Immature natural killer cell (primary cell): ENCODE data around the gene PCGF2. TPM values are rescaled to one million over a fixed set of nuclear protein-coding genes. Genes with fewer than 3 reads are reported as not detected.
A peak's percentile ranks its signal among the peaks of the same experiment; 100 is the strongest.

Experiments used
- DNase-seq, 3 donors: peaks; one replicate each; pipeline ENCODE4 v3.0.0; 2022; ENCODE audit warnings: mixed read lengths in 1 of 3
- H3K27ac Mint-ChIP-seq, 6 donors: one replicate each; pipeline ENCODE4 v1.8.0; 2020; ENCODE audit warnings: mixed read lengths in 6 of 6, mild to moderate bottlenecking in 5 of 6, inconsistent platforms in 4 of 6, moderate library complexity in 3 of 6
- H3K27me3 Mint-ChIP-seq, 3 donors: one replicate each; pipeline ENCODE4 v1.8.0; 2020 to 2021; ENCODE audit warnings: low read depth in 3 of 3, mild to moderate bottlenecking in 3 of 3, mixed read lengths in 3 of 3, moderate library complexity in 3 of 3, inconsistent platforms in 1 of 3
- H3K36me3 Mint-ChIP-seq, 3 donors: one replicate each; pipeline ENCODE4 v1.8.0; 2020; ENCODE audit warnings: mixed read lengths in 3 of 3, inconsistent platforms in 2 of 3, mild to moderate bottlenecking in 2 of 3
- H3K4me1 Mint-ChIP-seq, 2 donors: one replicate each; pipeline ENCODE4 v1.8.0; 2020; ENCODE audit warnings: inconsistent platforms in 2 of 2, mild to moderate bottlenecking in 2 of 2, mixed read lengths in 2 of 2, moderate library complexity in 1 of 2
- H3K4me3 Mint-ChIP-seq, 5 donors: one replicate each; pipeline ENCODE4 v1.8.0; 2020; ENCODE audit warnings: mild to moderate bottlenecking in 5 of 5, mixed read lengths in 5 of 5, inconsistent platforms in 3 of 5, moderate library complexity in 3 of 5
- H3K9me3 Mint-ChIP-seq, 6 donors: one replicate each; pipeline ENCODE4 v1.8.0; 2020; ENCODE audit warnings: mild to moderate bottlenecking in 6 of 6, mixed read lengths in 6 of 6, inconsistent platforms in 4 of 6, moderate library complexity in 3 of 6
- polyA plus RNA-seq, 3 donors: library from polyadenylated mRNA; unstranded; fragments of 300-500 nt; fragmentation: Illumina TruSeq; gene quantifications; one replicate each; pipeline ENCODE4 v1.2.3, GENCODE V29; 2021

Gene PCGF2
- polyA plus RNA-seq, 3 donors from 2014 or later = not detected

DNA sequence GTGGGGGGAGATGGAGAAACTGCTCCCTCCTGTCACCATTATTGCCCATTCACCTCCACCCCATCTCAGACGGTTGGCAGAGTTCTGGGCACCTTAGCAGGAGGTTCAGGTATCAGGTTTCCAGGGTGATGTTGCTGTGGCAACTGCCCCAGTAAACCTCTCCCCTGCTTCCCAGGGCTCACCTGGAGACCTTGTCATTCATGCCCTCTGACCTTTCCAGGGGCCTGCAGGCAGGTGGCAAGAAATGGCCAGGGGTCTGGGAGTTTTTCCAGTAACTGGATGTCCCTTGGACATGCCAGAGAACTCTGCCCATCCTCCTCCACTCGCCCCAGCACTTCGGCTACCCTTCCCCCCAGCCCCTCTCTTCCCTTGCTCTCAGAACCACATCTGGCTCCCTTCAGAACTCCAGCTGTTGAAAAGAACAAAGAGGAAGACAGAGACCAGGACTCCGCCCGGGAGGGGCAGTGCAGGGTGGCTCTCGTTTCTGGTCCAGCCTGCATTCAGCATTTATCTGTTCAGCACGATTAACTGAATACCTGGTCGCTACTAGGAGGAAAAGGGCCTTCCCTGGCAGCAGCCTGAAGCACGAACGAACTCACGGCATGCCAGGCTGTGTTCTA lies 34.6 kb downstream of the PCGF2 start:
- H3K9me3 Mint-ChIP-seq = no peaks in the 10 kb centered on the region
- H3K4me3 Mint-ChIP-seq = no peak overlapping the region
- DNase-seq = no peak
- H3K27me3 Mint-ChIP-seq = peaks cover 0 to 2% (median 0%) of the 10 kb centered on the region in 3 donors
- H3K36me3 Mint-ChIP-seq = peaks cover 0 to 48% (median 25%) of the 10 kb centered on the region in 3 donors
- peaks cover 37 to 42% of the 10 kb centered on the region in 2 donors for H3K4me1 Mint-ChIP-seq
- peak overlapping the region in 3 of 6 donors; percentile 45 to 82 (median 62) for H3K27ac Mint-ChIP-seq

DNA sequence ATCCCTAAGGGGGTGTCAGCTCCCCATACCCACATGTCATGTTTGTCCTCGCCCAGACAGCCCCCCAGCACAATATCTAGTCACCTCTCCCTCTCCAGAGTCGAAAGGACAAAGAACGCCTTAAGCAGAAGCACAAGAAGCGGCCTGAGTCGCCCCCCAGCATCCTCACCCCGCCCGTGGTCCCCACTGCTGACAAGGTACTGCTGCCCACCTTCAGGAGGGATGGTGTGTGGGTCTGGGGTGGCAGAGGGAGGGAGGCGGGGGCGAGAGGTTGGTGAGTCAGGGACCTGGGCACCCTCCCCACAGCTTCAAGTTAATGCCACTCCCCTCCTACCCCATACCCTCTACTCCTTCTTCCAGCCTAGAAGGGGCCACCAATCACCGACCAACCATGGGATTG lies 35.5 kb downstream of the PCGF2 start:
- Mint-ChIP-seq H3K27me3 (peaks cover 0 to 3% (median 0%) of the 10 kb centered on the region in 3 donors), H3K27ac (peak overlapping the region in 4 of 6 donors; percentile 68 to 85 (median 84)), H3K9me3 (no peaks in the 10 kb centered on the region), H3K36me3 (peaks cover 4 to 47% (median 28%) of the 10 kb centered on the region in 3 donors), H3K4me1 (peaks cover 45 to 51% of the 10 kb centered on the region in 2 donors), H3K4me3 (no peak overlapping the region)
- DNase-seq = no peak

DNA sequence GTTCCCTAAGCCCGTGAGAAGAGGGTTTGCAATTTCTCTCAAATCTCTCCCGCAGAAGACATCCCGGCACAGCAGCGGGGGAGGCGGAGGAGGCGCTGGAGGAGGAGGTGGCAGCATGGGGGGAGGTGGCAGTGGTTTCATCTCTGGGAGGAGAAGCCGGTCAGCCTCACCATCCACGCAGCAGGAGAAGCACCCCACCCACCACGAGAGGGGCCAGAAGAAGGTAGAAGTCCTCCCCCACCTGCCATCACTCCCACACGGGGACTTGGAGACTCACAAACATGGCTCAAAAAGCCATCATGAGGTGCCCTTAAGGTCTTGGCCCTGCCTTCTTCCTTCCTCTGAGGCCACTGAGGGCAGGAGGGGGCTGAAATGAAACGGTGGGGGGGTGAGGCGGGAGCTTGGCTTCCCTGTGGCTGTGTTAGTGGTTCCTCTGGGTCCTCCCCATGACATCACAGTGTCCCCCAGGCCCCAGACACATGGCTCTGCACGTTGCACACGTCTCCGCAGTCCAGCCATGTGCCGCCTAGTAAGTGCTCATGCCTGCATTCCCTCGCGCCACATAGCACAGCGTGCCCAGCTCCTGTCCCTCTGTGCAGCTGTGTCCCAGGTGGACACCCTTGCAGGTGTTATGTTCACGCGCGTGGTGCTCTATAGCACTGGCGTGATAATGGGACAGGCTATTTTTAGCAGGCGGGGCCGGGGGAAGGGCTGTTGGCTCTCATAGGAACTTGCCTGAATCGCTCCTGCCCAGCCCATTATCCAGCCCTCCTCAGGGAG lies 36.2 kb downstream of the PCGF2 start:
- H3K27ac Mint-ChIP-seq = peak overlapping the region; percentile 49 to 91 (median 84)
- peaks cover 0 to 4% (median 3%) of the 10 kb centered on the region in 3 donors for H3K27me3 Mint-ChIP-seq
- no peaks in the 10 kb centered on the region for H3K9me3 Mint-ChIP-seq
- peak overlapping the region; percentile 48 to 58 (median 49) for H3K4me3 Mint-ChIP-seq
- H3K36me3 Mint-ChIP-seq = peaks cover 9 to 45% (median 27%) of the 10 kb centered on the region in 3 donors
- DNase-seq = peak in 2 of 3 donors; percentile 55 to 58
- H3K4me1 Mint-ChIP-seq = peaks cover 51 to 57% of the 10 kb centered on the region in 2 donors

DNA sequence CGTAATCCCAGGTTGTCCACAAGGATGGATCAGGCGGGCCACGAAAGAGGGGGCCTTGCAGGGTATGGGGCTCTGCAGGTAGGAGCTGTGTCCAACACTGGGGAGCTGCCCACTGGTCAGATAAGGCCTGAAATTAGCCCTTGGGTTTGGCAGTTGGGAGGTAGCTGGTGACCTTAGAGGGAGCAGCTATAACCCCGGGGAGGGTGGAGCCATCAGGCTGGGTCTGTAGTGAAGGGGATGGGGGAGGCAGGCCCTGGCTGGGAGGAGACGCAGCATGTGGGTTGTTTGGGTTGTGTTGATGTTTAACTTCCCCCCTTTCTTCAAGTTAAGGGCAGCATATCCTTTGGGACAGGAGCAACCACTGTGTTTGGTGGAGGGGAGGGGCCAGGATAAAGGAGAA lies 37.2 kb downstream of the PCGF2 start:
- peaks cover 2 to 7% (median 4%) of the 10 kb centered on the region in 3 donors for H3K27me3 Mint-ChIP-seq
- peak overlapping the region; percentile 49 to 91 (median 78) for H3K27ac Mint-ChIP-seq
- peak overlapping the region in 4 of 5 donors; percentile 33 to 57 (median 48) for H3K4me3 Mint-ChIP-seq
- peaks cover 57 to 65% of the 10 kb centered on the region in 2 donors for H3K4me1 Mint-ChIP-seq
- peaks cover 10 to 40% (median 24%) of the 10 kb centered on the region in 3 donors for H3K36me3 Mint-ChIP-seq
- H3K9me3 Mint-ChIP-seq = no peaks in the 10 kb centered on the region
- DNase-seq = no peak

DNA sequence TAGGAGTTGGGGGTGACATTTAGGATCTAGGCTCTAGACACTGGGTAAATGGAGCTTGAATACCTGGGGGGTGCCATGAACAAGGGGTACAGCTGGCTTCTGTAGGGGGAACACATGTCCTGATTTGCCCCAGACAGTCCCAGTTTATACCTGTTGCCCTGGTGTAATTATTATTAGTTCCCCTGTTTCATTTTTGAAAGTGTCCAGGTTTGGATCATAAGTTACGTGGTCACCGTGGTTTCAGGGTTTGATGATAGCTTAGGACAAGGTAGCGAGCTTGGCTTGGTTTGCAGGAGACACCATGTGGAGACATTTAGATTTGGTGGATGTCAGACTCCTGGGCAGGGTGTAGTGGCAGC lies 37.6 kb downstream of the PCGF2 start:
- Mint-ChIP-seq H3K27me3 (peaks cover 2 to 7% (median 4%) of the 10 kb centered on the region in 3 donors), H3K27ac (peak overlapping the region; percentile 49 to 91 (median 88)), H3K4me3 (peak overlapping the region in 4 of 5 donors; percentile 25 to 57 (median 47)), H3K36me3 (peaks cover 10 to 38% (median 24%) of the 10 kb centered on the region in 3 donors), H3K4me1 (peaks cover 59 to 65% of the 10 kb centered on the region in 2 donors), H3K9me3 (no peaks in the 10 kb centered on the region)
- no peak for DNase-seq

DNA sequence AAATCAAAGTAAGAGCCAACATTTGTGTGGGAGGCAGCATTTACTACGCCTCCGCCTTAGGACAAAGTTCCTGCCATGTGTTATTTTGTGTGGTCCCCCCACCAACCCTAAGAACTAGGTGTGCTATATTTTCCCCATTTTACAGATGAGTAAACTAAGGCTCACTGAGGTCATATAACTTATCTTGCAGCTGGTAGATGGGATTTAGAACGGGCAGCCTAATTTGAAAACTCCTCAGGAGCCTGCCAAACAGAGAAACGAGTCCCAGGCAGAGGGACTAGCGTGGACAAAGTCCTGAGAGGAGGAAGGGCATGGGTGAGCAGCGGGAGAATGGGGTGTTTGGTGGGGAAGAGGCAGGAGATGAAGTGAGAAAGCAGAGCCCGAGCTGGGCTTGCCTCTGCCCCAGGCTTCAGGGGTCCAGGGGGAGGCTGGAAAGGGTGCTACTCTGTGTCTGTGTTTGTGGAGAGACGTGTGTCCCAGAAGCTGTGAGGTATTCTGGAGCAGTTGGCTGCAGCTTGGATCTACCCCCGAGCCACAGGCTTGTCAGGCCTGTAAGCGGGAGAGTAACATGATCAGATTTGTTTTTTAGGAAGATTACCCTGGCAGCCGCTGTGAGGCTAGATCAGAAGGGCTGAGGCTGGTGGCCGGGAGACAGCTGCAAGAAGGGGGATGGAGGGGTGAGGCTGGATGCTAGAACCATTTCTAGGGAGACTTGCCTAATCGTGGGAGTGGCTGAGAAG lies 38.1 kb downstream of the PCGF2 start:
- Mint-ChIP-seq H3K27ac (peak overlapping the region; percentile 49 to 91 (median 88)), H3K27me3 (peaks cover 2 to 7% (median 3%) of the 10 kb centered on the region in 3 donors), H3K4me3 (peak overlapping the region in 4 of 5 donors; percentile 31 to 57 (median 47)), H3K36me3 (peaks cover 10 to 38% (median 24%) of the 10 kb centered on the region in 3 donors), H3K4me1 (peaks cover 59 to 65% of the 10 kb centered on the region in 2 donors), H3K9me3 (no peaks in the 10 kb centered on the region)
- no peak for DNase-seq

DNA sequence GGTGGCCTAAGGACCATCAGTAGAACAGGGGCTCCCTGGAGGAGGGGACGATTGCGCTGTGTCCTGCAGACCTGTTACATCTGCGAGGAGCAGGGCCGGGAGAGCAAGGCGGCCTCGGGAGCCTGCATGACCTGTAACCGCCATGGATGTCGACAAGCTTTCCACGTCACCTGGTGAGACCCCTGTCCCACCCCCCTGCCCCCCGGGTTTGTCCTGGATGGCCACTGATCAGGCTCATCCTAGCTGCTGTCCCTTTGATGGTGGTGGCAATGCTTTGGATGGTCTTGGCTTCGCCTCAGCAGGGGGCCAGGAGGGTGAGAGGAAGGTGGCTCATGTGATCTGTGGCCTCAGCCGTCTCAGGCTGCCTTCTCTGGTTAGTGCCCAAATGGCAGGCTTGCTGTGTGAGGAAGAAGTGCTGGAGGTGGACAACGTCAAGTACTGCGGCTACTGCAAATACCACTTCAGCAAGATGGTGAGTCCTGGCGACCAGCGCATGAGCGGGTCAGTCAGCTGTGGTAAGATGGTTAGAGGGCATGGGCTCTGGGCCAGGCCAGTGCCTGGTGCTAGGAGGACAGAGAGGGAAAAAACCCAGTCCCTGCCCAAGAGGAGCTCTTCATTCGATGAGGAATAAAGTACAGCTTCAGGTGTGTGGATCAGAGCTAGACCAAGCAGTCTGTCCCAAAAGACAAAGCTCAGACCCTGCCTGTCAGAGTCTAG lies 38.9 kb downstream of the PCGF2 start:
- peak overlapping the region; percentile 49 to 91 (median 76) for H3K27ac Mint-ChIP-seq
- H3K4me1 Mint-ChIP-seq = peaks cover 63 to 68% of the 10 kb centered on the region in 2 donors
- H3K27me3 Mint-ChIP-seq = peaks cover 4 to 8% (median 5%) of the 10 kb centered on the region in 3 donors
- H3K36me3 Mint-ChIP-seq = peaks cover 10 to 35% (median 21%) of the 10 kb centered on the region in 3 donors
- no peak for DNase-seq
- peak overlapping the region in 2 of 5 donors; percentile 10 to 22 for H3K4me3 Mint-ChIP-seq
- no peaks in the 10 kb centered on the region for H3K9me3 Mint-ChIP-seq

DNA sequence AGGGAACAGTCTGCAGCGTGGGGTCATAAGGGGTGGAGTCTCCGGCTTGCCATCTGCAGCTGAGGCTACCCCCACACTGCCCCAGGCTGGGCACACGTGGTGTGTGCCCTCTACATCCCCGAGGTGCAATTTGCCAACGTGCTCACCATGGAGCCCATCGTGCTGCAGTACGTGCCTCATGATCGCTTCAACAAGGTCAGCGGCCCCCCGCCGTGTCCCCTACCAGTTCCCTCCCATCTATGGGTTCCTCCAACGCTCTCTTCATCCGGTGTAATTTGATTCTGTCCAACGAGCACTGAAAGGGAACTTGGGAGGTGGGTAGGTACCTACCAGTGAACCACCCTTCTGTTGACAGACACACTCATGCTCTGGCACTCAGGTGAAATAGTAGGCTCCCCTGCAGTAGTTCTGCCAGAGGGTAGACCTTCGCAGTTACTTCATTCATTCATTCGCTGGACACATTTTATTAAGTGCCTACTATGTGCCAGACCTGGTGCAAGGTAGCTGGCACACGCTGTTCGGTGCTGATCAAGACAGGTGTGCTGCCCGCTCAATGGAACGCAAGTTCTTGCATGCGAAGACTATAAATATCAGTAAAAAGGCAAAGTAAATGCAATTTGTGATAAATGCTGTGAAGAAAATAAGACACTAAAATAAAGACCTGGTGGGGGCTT lies 40.3 kb downstream of the PCGF2 start:
- H3K27ac Mint-ChIP-seq = peak overlapping the region; percentile 51 to 93 (median 92)
- peaks cover 10 to 31% (median 21%) of the 10 kb centered on the region in 3 donors for H3K36me3 Mint-ChIP-seq
- DNase-seq = no peak
- H3K4me1 Mint-ChIP-seq = peaks cover 75 to 82% of the 10 kb centered on the region in 2 donors
- peak overlapping the region; percentile 93 to 99 (median 97) for H3K4me3 Mint-ChIP-seq
- H3K9me3 Mint-ChIP-seq = no peaks in the 10 kb centered on the region
- H3K27me3 Mint-ChIP-seq = peaks cover 6 to 18% (median 7%) of the 10 kb centered on the region in 3 donors

DNA sequence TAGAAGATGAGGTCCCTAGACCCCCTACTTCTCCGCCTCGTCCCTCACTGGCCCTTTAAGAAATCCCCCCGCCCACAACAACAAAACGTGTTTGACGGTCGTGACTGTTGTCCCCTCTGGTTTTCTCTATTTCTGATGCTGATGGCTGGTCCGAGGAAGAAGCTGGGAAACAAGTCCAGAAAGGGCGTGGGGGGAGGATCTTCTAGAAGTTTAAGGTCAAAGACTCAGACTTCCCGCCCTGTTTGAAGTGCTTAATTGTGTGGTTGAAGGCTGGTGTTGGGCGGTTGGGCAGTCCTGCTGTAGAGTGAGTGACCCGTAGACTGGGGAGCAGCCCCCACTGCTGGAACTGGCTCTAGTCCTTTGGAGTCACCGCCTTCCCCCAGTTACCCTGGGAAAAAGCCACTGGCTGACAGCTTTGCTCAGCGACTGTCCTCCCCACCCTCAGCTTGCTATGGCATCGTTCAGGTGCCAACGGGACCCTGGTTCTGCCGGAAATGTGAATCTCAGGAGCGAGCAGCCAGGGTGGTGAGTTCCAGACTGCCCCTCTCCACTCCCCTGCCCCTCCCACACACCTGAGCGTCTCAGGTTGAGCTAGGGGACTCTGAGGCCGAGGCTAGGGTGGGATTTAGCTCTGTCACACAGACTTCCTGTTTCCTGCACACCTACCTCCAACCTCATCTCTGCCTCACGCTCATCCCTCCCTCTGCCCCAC lies 41.5 kb downstream of the PCGF2 start:
- H3K36me3 Mint-ChIP-seq = peaks cover 10 to 25% (median 17%) of the 10 kb centered on the region in 3 donors
- DNase-seq = no peak
- H3K27me3 Mint-ChIP-seq = peaks cover 9 to 27% (median 9%) of the 10 kb centered on the region in 3 donors
- peak overlapping the region; percentile 81 to 96 (median 92) for H3K27ac Mint-ChIP-seq
- peaks cover 68 to 80% of the 10 kb centered on the region in 2 donors for H3K4me1 Mint-ChIP-seq
- no peaks in the 10 kb centered on the region for H3K9me3 Mint-ChIP-seq
- H3K4me3 Mint-ChIP-seq = peak overlapping the region; percentile 93 to 99 (median 97)

DNA sequence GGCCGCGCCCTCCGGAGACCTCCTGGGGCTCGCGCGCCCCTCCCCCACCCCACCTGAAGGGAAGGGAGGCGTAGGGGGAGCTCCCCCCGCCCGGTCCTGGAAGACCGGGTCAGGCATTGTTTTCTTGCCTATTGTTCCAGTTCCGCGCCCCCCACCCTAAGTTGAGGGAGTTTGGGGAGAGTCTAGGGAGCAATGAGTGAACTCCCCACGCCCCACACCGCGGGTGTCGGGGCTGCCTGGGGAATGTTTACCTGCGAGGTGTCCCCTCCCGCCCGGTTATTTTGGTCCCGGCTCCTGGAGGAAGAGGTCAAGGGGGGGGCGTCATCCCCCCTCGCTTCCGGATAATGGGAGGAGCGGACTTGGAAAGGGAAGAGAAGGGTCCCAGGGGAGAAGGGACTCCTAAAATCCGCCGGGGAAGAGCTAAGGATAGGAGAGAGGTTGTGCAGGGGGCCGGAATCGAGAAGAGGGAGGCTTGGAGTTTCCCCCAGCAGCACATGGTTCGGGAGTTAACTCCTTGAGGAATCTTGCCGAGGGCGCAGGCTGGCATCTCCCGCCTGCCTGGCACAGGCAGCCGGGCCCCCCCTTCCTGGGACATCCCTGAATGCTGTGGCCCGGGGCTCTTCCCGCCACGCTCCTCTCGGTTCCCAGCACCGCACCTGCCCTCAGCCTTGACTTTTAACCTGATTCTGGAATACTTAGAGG lies 42.2 kb downstream of the PCGF2 start:
- DNase-seq = no peak
- Mint-ChIP-seq H3K27ac (peak overlapping the region; percentile 81 to 96 (median 92)), H3K9me3 (no peaks in the 10 kb centered on the region), H3K36me3 (peaks cover 10 to 22% (median 17%) of the 10 kb centered on the region in 3 donors), H3K4me1 (peaks cover 68 to 80% of the 10 kb centered on the region in 2 donors), H3K4me3 (peak overlapping the region; percentile 93 to 99 (median 97)), H3K27me3 (peaks cover 9 to 29% (median 16%) of the 10 kb centered on the region in 3 donors)

DNA sequence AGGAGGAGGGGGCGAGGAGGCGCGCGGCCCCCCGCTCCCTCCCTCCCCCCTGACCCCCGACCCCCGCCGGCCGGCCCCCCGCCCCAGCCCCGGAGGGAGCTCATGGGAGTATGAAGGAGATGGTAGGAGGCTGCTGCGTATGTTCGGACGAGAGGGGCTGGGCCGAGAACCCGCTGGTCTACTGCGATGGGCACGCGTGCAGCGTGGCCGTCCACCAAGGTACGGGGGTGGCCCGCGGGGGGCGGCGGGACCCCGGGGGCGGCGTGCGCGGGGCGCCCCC lies 42.7 kb downstream of the PCGF2 start:
- H3K4me1 Mint-ChIP-seq = peaks cover 65 to 76% of the 10 kb centered on the region in 2 donors
- no peaks in the 10 kb centered on the region for H3K9me3 Mint-ChIP-seq
- H3K27me3 Mint-ChIP-seq = peaks cover 9 to 29% (median 16%) of the 10 kb centered on the region in 3 donors
- H3K4me3 Mint-ChIP-seq = peak overlapping the region; percentile 74 to 99 (median 97)
- DNase-seq = no peak
- peak overlapping the region in 5 of 6 donors; percentile 48 to 84 (median 64) for H3K27ac Mint-ChIP-seq
- peaks cover 10 to 20% (median 14%) of the 10 kb centered on the region in 3 donors for H3K36me3 Mint-ChIP-seq
